ENCODE results near the gene LIX1.

LIX1 gene

DNA sequence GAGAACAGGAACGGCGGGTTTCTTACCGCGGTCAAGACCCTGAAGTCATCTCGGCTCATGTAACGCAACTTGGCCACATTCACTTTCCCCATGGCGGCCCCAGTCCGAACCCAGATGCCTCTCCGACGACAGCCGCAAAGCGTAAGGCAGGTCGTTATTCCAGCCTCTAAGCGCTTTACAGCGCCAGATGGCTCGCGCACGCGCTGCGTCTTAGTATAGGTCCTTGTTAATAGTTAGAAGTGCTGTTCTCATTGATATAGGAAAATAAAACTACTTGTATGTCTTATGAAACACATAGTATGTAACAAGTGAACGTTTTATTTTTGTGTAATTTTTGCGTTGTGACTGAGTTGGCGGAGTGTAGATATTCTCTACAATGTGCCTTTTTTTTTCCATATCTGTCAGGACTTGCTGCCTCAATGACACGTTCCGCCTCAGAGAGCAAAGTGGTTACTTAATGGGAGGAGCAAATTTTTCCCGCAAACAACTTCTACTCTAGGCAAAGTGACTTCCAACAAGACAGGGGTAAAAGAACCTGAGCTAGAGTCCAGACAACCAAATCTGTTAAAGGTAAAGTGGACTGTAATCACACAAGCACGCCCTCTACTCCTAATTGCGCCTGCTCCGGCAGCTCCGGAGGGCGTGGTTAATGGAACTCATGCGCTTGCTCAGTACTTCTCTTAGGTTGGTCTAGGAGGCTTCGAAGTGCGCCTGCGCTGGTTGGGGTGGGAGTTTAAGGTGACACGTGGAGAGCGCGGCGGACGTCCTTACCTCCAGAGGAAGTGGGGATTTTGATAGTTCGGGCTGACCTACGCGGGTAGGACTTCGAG, 40.9 kb upstream of the LIX1 start, which contains the start of gene RIOK2 (continued):
- TF ChIP-seq, protein P1, sequence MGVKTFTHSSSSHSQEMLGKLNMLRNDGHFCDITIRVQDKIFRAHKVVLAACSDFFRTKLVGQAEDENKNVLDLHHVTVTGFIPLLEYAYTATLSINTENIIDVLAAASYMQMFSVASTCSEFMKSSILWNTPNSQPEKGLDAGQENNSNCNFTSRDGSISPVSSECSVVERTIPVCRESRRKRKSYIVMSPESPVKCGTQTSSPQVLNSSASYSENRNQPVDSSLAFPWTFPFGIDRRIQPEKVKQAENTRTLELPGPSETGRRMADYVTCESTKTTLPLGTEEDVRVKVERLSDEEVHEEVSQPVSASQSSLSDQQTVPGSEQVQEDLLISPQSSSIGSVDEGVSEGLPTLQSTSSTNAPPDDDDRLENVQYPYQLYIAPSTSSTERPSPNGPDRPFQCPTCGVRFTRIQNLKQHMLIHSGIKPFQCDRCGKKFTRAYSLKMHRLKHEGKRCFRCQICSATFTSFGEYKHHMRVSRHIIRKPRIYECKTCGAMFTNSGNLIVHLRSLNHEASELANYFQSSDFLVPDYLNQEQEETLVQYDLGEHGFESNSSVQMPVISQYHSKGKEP (tag by site-specific recombination; IDR thresholded peaks at IDR 0.05): peak; percentile 13; the same call in 1 of the 2 replicates
- TF ChIP-seq, protein P2, sequence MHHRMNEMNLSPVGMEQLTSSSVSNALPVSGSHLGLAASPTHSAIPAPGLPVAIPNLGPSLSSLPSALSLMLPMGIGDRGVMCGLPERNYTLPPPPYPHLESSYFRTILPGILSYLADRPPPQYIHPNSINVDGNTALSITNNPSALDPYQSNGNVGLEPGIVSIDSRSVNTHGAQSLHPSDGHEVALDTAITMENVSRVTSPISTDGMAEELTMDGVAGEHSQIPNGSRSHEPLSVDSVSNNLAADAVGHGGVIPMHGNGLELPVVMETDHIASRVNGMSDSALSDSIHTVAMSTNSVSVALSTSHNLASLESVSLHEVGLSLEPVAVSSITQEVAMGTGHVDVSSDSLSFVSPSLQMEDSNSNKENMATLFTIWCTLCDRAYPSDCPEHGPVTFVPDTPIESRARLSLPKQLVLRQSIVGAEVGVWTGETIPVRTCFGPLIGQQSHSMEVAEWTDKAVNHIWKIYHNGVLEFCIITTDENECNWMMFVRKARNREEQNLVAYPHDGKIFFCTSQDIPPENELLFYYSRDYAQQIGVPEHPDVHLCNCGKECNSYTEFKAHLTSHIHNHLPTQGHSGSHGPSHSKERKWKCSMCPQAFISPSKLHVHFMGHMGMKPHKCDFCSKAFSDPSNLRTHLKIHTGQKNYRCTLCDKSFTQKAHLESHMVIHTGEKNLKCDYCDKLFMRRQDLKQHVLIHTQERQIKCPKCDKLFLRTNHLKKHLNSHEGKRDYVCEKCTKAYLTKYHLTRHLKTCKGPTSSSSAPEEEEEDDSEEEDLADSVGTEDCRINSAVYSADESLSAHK (tag by site-specific recombination; IDR thresholded peaks at IDR 0.05): no peak
- TF ChIP-seq KLF1 (tag by site-specific recombination; IDR thresholded peaks at IDR 0.05) (no peak), SETDB1 (IDR thresholded peaks at IDR 0.05; ENCODE audit: insufficient read length, low read length) (peak; percentile 71)
- TF ChIP-seq, protein P3, sequence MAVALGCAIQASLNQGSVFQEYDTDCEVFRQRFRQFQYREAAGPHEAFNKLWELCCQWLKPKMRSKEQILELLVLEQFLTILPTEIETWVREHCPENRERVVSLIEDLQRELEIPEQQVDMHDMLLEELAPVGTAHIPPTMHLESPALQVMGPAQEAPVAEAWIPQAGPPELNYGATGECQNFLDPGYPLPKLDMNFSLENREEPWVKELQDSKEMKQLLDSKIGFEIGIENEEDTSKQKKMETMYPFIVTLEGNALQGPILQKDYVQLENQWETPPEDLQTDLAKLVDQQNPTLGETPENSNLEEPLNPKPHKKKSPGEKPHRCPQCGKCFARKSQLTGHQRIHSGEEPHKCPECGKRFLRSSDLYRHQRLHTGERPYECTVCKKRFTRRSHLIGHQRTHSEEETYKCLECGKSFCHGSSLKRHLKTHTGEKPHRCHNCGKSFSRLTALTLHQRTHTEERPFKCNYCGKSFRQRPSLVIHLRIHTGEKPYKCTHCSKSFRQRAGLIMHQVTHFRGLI (tag by site-specific recombination; IDR thresholded peaks at IDR 0.05): peak; percentile 16; the same call in 1 of the 2 replicates

DNA sequence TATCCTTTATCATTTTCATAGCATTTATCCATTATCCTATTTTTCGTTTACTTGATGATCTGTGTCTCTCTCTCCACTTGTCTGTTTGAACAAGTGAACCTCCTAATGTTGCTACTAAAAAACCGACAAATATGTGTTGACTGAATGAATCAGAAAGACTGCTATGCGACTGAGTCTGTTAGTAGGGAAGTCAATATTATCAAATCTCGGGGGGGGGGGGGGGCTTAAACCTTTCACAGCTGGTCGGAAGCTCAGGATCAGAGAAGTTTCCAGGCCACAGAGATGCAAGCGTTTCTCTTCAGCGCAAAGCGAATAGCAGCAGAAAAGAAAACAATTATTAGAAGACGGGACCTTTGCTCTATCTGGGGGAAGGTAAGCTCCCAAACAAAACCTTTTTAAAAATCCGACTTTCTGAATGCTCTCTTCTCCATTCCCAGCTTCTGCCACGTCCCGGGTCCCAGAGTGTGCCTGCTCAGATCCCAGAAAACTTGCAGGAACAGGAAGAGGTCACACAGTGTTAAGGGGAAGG, 40.2 kb upstream of the LIX1 start:
- Histone ChIP-seq H3K9me3 (ENCODE audit: control insufficient read depth, insufficient read depth, low read depth, low read length) (no peaks in the 10 kb centered on the region), H3K4me3 (ENCODE audit: low read depth, low read length) (peak overlapping the region; percentile 90), H3K36me3 (ENCODE audit: control insufficient read depth in 2 of 2, insufficient read depth in 1 of 2, low read length in 2 of 2) (peaks cover 6 to 24% of the 10 kb centered on the region in 2 experiments), H3K4me1 (ENCODE audit: control insufficient read depth, insufficient read depth, low read length) (peaks cover 2% of the 10 kb centered on the region), H3K27ac (ENCODE audit: extremely low read depth, low read depth, low read length) (peak overlapping the region; percentile 87)
- TF ChIP-seq ZNF335 (tag by site-specific recombination; conservative IDR thresholded peaks at IDR 0.05): peak; percentile 91; the same call in 1 of the 2 replicates
- 0 out of 2 replicates have a peak, but pooled peaks have one; percentile 35 for TF ChIP-seq ZFP37 (tag by site-specific recombination; IDR thresholded peaks at IDR 0.05)
- 0 out of 2 replicates have a peak, but pooled peaks have one; percentile 20 for TF ChIP-seq ZBTB20 (tag by site-specific recombination; IDR thresholded peaks at IDR 0.05)
- TF ChIP-seq ZBTB17 (tag by site-specific recombination; IDR thresholded peaks at IDR 0.05): 0 out of 2 replicates have a peak, but pooled peaks have one; percentile 65
- TF ChIP-seq ZNF664 (tag by site-specific recombination; IDR thresholded peaks at IDR 0.05): no peak
- ChIA-PET CTCF (interaction anchor here (0.5 to 0.6 kb wide), 2 partner anchors 709 to 1671 kb away, joined by 3 read pairs; no protein-coding TSS in a partner anchor), POLR2A (interaction anchor here (1.7 kb wide), 1 partner anchor 11 kb away, joined by 15 read pairs; no protein-coding TSS in a partner anchor)

DNA sequence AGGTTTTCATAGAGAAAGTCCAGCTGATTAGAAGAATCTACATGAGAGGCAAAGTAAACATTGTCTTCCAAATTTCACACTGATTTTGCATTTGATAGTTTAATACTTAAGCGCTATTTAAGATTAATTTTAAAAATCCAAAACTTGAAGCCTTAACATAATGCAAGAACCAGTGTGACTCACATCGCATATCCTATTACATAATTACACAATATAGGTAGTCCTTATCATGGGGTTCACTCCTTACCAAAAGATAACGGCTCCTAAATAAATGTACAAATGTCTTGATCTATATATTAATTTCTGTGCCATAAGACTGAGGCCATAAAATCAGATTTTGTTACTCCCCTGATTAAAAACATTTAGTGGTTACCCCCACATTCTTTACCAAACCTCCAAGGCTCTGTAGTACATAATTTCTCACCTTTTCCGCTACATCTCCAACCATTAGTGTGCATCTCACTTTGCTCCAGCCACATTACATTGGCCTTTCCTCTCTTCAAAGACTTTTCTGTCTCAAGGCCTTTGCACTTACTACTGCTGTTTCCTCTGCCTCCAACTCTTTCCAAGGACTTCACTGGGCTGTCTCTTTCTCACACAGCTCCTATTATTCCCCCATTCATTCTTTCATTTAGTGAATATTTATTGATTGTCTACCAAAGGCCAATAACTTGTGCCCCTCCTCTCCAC, 39.6 kb upstream of the LIX1 start:
- H3K27ac ChIP-seq (ENCODE audit: extremely low read depth, low read depth, low read length): no peak overlapping the region
- POLR2A ChIA-PET: no interaction called here
- H3K9me3 ChIP-seq (ENCODE audit: control insufficient read depth, insufficient read depth, low read depth, low read length): no peaks in the 10 kb centered on the region
- peak; percentile 60 for TF ChIP-seq ZNF664 (tag by site-specific recombination; IDR thresholded peaks at IDR 0.05)
- peak; percentile 6; the same call in 1 of the 2 replicates for TF ChIP-seq PRDM1 (tag by site-specific recombination; IDR thresholded peaks at IDR 0.05)
- TF ChIP-seq, protein P4, sequence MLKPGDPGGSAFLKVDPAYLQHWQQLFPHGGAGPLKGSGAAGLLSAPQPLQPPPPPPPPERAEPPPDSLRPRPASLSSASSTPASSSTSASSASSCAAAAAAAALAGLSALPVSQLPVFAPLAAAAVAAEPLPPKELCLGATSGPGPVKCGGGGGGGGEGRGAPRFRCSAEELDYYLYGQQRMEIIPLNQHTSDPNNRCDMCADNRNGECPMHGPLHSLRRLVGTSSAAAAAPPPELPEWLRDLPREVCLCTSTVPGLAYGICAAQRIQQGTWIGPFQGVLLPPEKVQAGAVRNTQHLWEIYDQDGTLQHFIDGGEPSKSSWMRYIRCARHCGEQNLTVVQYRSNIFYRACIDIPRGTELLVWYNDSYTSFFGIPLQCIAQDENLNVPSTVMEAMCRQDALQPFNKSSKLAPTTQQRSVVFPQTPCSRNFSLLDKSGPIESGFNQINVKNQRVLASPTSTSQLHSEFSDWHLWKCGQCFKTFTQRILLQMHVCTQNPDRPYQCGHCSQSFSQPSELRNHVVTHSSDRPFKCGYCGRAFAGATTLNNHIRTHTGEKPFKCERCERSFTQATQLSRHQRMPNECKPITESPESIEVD (tag by site-specific recombination; IDR thresholded peaks at IDR 0.05): no peak
- H3K4me1 ChIP-seq (ENCODE audit: control insufficient read depth, insufficient read depth, low read length): peaks cover 2% of the 10 kb centered on the region
- CTCF ChIA-PET: interaction anchor here (0.5 kb wide), 1 partner anchor 710 kb away, joined by 3 read pairs; no protein-coding TSS in a partner anchor
- peak overlapping the region; percentile 90 for H3K4me3 ChIP-seq (ENCODE audit: low read depth, low read length)
- peaks cover 12 to 30% of the 10 kb centered on the region in 2 experiments for H3K36me3 ChIP-seq (ENCODE audit: control insufficient read depth in 2 of 2, insufficient read depth in 1 of 2, low read length in 2 of 2)
